GM19467 (cell line): ENCODE data around the gene FOXC2.

Experiments used
- ATAC-seq: cut with Tn5 transposase; IDR thresholded peaks from one replicate; pipeline ENCODE4 v1.9.1; 2021; ENCODE audit warnings: mild to moderate bottlenecking, moderate library complexity; ENCODE audit not compliant: unreplicated experiment

FOXC2 gene

GRCh38 chr16:86610779-86611524, 44.3 kb downstream of the FOXC2 start:
- ATAC-seq = no peak

GRCh38 chr16:86611525-86611855, 44.9 kb downstream of the FOXC2 start:
- ATAC-seq = no peak

GRCh38 chr16:86611941-86612340, 45.3 kb downstream of the FOXC2 start:
- ATAC-seq = no peak

- ATAC-seq = no peak
Observed at GRCh38 chr16:86614699-86615098, 48.1 kb downstream of the FOXC2 start.

GRCh38 chr16:86616906-86617305, 50.3 kb downstream of the FOXC2 start:
- no peak for ATAC-seq

- no peak for ATAC-seq
Observed at GRCh38 chr16:86618431-86619238, 52.0 kb downstream of the FOXC2 start.
